Neural crest cell (in vitro differentiated cells): ENCODE measurements around the gene CACNA1H. TPM values are rescaled to one million over a fixed set of nuclear protein-coding genes. Genes with fewer than 3 reads are reported as not detected.

Source experiments
- DNase-seq: peaks from one replicate; pipeline ENCODE4 v3.0.0; 2021; ENCODE audit warnings: low read depth, mixed read lengths, low spot score
- H3K27ac Mint-ChIP-seq: one replicate; pipeline ENCODE4 v1.8.0; 2021; ENCODE audit warnings: mild to moderate bottlenecking, mixed read lengths; ENCODE audit not compliant: unreplicated experiment
- H3K27me3 Mint-ChIP-seq: 2 replicates; pipeline ENCODE4 v1.8.0; 2021; ENCODE audit warnings: low read depth, mild to moderate bottlenecking, mixed read lengths
- H3K36me3 Mint-ChIP-seq: 2 replicates; pipeline ENCODE4 v1.8.0; 2021; ENCODE audit warnings: low read depth, mild to moderate bottlenecking, mixed read lengths
- H3K4me1 Mint-ChIP-seq: 2 replicates; pipeline ENCODE4 v1.8.0; 2021; ENCODE audit warnings: mixed read lengths
- H3K4me3 Mint-ChIP-seq: one replicate; pipeline ENCODE4 v1.8.0; 2021; ENCODE audit warnings: mild to moderate bottlenecking, mixed read lengths
- H3K9me3 Mint-ChIP-seq: 2 replicates; pipeline ENCODE4 v1.8.0; 2021; ENCODE audit warnings: mixed read lengths
- CTCF ChIP-seq: fragments of 200-600 bp; sonication (generic); conservative IDR thresholded peaks from 2 replicates; pipeline ENCODE4 v1.5.0; 2021; ENCODE audit warnings: antibody characterized with exemption, mild to moderate bottlenecking
- total RNA-seq: library from RNA; stranded (reverse); gene quantifications from 2 replicates; pipeline ENCODE4 v1.2.1, GENCODE V29; 2021

The CACNA1H gene
- total RNA-seq, 1 donor from 2014 or later = 10.7 TPM

GRCh38 chr16:1147027-1147426 lies 5.9 kb upstream of the CACNA1H start:
- Mint-ChIP-seq H3K4me3 (no peak overlapping the region), H3K36me3 (no peaks in the 10 kb centered on the region), H3K27me3 (peaks cover 14% of the 10 kb centered on the region), H3K9me3 (no peaks in the 10 kb centered on the region), H3K4me1 (peaks cover 4% of the 10 kb centered on the region), H3K27ac (no peak overlapping the region)
- TF ChIP-seq CTCF = no peak
- DNase-seq = no peak

GRCh38 chr16:1149101-1149636 lies 3.7 kb upstream of the CACNA1H start:
- TF ChIP-seq CTCF = no peak
- Mint-ChIP-seq H3K27ac (no peak overlapping the region), H3K27me3 (peaks cover 14% of the 10 kb centered on the region), H3K36me3 (no peaks in the 10 kb centered on the region), H3K4me1 (no peaks in the 10 kb centered on the region), H3K9me3 (no peaks in the 10 kb centered on the region), H3K4me3 (peak overlapping the region; percentile 50)
- no peak for DNase-seq

DNA sequence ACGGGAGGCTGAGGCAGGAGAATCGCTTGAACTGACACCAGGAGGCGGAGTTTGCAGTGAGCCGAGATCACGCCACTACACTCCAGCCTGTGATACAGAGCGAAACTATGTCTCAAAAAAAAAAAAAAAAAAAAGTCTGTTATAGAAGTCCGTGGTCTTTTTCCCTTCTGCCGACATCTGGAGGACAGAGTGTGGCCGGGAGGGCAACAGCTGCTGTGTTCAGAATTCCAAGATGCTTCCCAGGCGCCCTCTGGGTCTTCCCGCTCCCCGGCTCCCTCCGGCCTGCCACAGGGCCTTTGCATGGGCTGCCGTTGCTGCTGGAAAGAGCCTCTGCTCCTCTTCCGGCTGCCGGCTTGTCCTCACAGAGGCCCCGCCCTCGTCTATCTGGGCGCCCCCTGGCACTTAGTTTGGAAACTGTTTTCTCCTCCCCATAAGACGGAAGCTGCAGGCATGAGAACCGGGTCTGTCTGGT lies 2.4 kb upstream of the CACNA1H start:
- H3K9me3 Mint-ChIP-seq = no peaks in the 10 kb centered on the region
- DNase-seq = no peak
- H3K36me3 Mint-ChIP-seq = no peaks in the 10 kb centered on the region
- no peaks in the 10 kb centered on the region for H3K4me1 Mint-ChIP-seq
- no peak for TF ChIP-seq CTCF
- peak overlapping the region; percentile 82 for H3K4me3 Mint-ChIP-seq
- peaks cover 21% of the 10 kb centered on the region for H3K27me3 Mint-ChIP-seq
- no peak overlapping the region for H3K27ac Mint-ChIP-seq

DNA sequence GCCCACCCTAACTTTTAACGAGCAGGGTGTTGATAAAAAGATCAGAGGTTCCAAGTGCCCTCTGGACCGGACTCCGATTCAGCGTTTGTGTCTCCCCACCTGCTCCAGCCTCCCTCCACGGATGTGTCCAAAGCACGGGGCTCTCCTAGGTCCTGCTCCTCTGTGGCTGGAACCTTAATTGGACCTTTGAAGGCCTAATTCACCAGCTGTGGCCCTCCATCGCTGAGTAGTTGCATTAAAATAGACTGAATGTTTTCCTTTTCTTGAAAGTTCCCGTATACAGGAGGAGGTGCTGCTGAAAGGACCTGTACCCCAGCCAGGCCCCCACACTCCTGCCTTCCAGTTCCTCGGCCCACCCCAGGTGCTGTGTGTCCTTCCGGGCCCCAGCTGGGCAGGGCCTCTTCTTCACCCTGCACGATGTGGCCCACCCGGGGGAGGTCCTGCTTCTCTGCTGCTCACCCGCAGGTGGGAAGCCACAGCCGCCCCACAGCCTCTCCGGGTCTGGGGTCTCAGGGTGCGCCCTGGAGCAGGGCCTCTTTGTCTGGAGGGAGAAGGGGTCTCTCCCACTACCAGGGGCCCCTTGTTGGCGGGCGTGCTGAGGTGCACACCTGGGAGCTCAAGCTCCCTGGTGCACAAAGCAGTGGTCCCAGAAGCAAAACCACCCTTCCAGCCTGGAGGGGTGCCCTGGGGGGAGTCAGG lies 1.3 kb upstream of the CACNA1H start:
- Mint-ChIP-seq H3K9me3 (no peaks in the 10 kb centered on the region), H3K36me3 (no peaks in the 10 kb centered on the region), H3K4me1 (no peaks in the 10 kb centered on the region), H3K4me3 (peak overlapping the region; percentile 70), H3K27me3 (peaks cover 24% of the 10 kb centered on the region), H3K27ac (no peak overlapping the region)
- no peak for TF ChIP-seq CTCF
- DNase-seq = no peak

DNA sequence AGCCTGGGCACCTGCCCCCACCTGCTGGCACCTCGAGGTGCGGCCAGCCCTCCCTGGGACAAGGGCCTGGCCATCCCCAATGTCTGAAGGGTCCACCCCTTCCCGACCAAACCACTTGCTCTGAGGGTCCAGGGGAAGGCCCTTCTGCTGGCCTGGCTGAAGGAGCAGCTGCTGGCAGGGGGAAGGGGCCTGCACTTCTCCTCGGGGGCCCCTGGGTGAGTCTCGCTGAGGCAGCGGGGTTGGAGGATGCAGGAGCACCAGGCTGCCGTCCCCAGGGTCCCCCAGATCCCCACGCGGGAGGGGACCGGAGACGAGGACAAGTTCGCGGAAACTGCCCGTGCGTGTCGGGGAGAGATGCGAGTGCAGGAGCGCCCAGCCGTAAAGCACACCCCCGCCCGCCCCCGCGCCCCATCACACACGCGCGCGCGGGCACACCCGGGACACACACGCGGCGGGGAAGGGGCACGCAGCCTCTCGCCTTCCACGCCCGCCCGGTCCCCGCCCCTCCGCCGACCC lies 725 bp upstream of the CACNA1H start:
- Mint-ChIP-seq H3K9me3 (no peaks in the 10 kb centered on the region), H3K4me3 (no peak overlapping the region), H3K27me3 (peaks cover 21% of the 10 kb centered on the region), H3K4me1 (no peaks in the 10 kb centered on the region), H3K36me3 (no peaks in the 10 kb centered on the region), H3K27ac (no peak overlapping the region)
- peak; percentile 32 for DNase-seq
- TF ChIP-seq CTCF = no peak
